Tibial nerve (tissue), 4 donors: Measurements from ENCODE around the gene KCNK2. TPM values are rescaled to one million over a fixed set of nuclear protein-coding genes. Genes with fewer than 3 reads are reported as not detected.

Experiments used
- DNase-seq, 2 donors: peaks; one replicate each; pipeline ENCODE4 v3.0.0-alpha.2; 2019; ENCODE audit warnings: low spot score in 2 of 2
- H3K27ac ChIP-seq, 4 donors: fragments of 200-600 bp; sonication (generic) in 3 of 4; one replicate each; pipeline ENCODE4 v1.5.1; 2017 to 2019; ENCODE audit warnings: mild to moderate bottlenecking in 1 of 4
- H3K27me3 ChIP-seq, 2 donors: fragments of 200-600 bp; sonication (generic) in 1 of 2; one replicate each; pipeline versions ENCODE4 v1.5.1 to v1.6.0; 2017 to 2019
- H3K36me3 ChIP-seq, 3 donors: fragments of 200-600 bp; sonication (generic); one replicate each; pipeline ENCODE4 v1.5.1; 2018 to 2019
- H3K4me1 ChIP-seq, 4 donors: fragments of 200-600 bp; sonication (generic) in 3 of 4; one replicate each; pipeline ENCODE4 v1.5.1; 2017 to 2019
- H3K4me3 ChIP-seq, 4 donors: fragments of 200-600 bp; sonication (generic) in 3 of 4; one replicate each; pipeline ENCODE4 v1.5.1; 2017 to 2019; ENCODE audit warnings: mild to moderate bottlenecking in 1 of 4, moderate library complexity in 1 of 4
- H3K9me3 ChIP-seq, 4 donors: fragments of 200-600 bp; sonication (generic) in 3 of 4; one replicate each; pipeline ENCODE4 v1.5.1; 2017 to 2019
- CTCF ChIP-seq, 5 experiments: fragments of 200-600 bp in 3 of 5; fragments of 450-650 bp in 2 of 5; sonication (generic) in 3 of 5; IDR thresholded peaks; one replicate each; pipeline ENCODE4 v1.5.1; 2016 to 2019; ENCODE audit warnings: antibody characterized with exemption in 5 of 5, mild to moderate bottlenecking in 3 of 5, moderate library complexity in 2 of 5
- EP300 ChIP-seq, 2 donors: sonication (generic); formaldehyde crosslinking; IDR thresholded peaks; one replicate each; pipeline ENCODE4 v1.6.1; 2017; ENCODE audit warnings: antibody characterized with exemption in 2 of 2, mild to moderate bottlenecking in 1 of 2
- POLR2A ChIP-seq, 2 donors: fragments of 450-650 bp; IDR thresholded peaks; one replicate each; pipeline ENCODE4 v1.6.1; 2017; ENCODE audit warnings: antibody characterized with exemption in 2 of 2, mild to moderate bottlenecking in 2 of 2, moderate library complexity in 2 of 2
- whole genome bisulfite sequencing, 2 donors: methylation state at CpG; one replicate each; pipeline ENCODE4 v1.1.5; 2018; 5-methylcytosine and 5-hydroxymethylcytosine counted together
- total RNA-seq, 4 donors: library from RNA; depleted of rRNA; stranded (reverse); fragments of >200 nt; gene quantifications; one replicate each; pipeline ENCODE4 v1.1.0, GENCODE V29; 2016

The KCNK2 gene
- total RNA-seq, 4 donors from 2014 or later, result 9.4 to 13.7 (median 12.2) TPM

- TF ChIP-seq POLR2A (IDR thresholded peaks at IDR 0.05), result no peak
- TF ChIP-seq CTCF (IDR thresholded peaks at IDR 0.05), result no peak
- TF ChIP-seq EP300 (IDR thresholded peaks at IDR 0.05), result no peak
- Histone ChIP-seq H3K4me1 (no peaks in the 10 kb centered on the region), H3K9me3 (no peaks in the 10 kb centered on the region), H3K4me3 (no peak overlapping the region), H3K27ac (no peak overlapping the region), H3K36me3 (no peaks in the 10 kb centered on the region), H3K27me3 (no peaks in the 10 kb centered on the region)
- WGBS, 2 donors, result 77 to 78% methylated on average over 3 of the region's 3 CpGs
- DNase-seq, result no peak
These were observed 38.4 kb upstream of the KCNK2 start for GRCh38 chr1:215044151-215044550.

GRCh38 chr1:215045698-215046308 is 36.7 kb upstream of the KCNK2 start:
- H3K4me1 ChIP-seq, result no peaks in the 10 kb centered on the region
- DNase-seq, result no peak
- no peak overlapping the region for H3K4me3 ChIP-seq
- WGBS, 2 donors, result 50 to 69% methylated on average over 5 of the region's 5 CpGs
- H3K36me3 ChIP-seq, result no peaks in the 10 kb centered on the region
- no peak overlapping the region for H3K27ac ChIP-seq
- no peaks in the 10 kb centered on the region for H3K9me3 ChIP-seq
- TF ChIP-seq EP300 (IDR thresholded peaks at IDR 0.05), result no peak
- TF ChIP-seq CTCF (IDR thresholded peaks at IDR 0.05), result no peak
- TF ChIP-seq POLR2A (IDR thresholded peaks at IDR 0.05), result no peak
- no peaks in the 10 kb centered on the region for H3K27me3 ChIP-seq

GRCh38 chr1:215052256-215053015 is 30.1 kb upstream of the KCNK2 start:
- H3K27ac ChIP-seq, result no peak overlapping the region
- H3K4me1 ChIP-seq, result no peaks in the 10 kb centered on the region
- DNase-seq, result no peak
- TF ChIP-seq CTCF (IDR thresholded peaks at IDR 0.05) (no peak), EP300 (IDR thresholded peaks at IDR 0.05) (no peak), POLR2A (IDR thresholded peaks at IDR 0.05) (no peak)
- H3K36me3 ChIP-seq, result no peaks in the 10 kb centered on the region
- H3K27me3 ChIP-seq, result no peaks in the 10 kb centered on the region
- H3K4me3 ChIP-seq, result no peak overlapping the region
- H3K9me3 ChIP-seq, result no peaks in the 10 kb centered on the region

GRCh38 chr1:215054266-215054665 is 28.3 kb upstream of the KCNK2 start:
- Histone ChIP-seq H3K27me3 (no peaks in the 10 kb centered on the region), H3K4me3 (no peak overlapping the region), H3K9me3 (no peaks in the 10 kb centered on the region), H3K27ac (no peak overlapping the region), H3K36me3 (no peaks in the 10 kb centered on the region), H3K4me1 (no peaks in the 10 kb centered on the region)
- no peak for DNase-seq
- 50 to 51% methylated on average over 6 of the region's 6 CpGs for WGBS, 2 donors
- TF ChIP-seq CTCF (IDR thresholded peaks at IDR 0.05) (no peak), EP300 (IDR thresholded peaks at IDR 0.05) (no peak), POLR2A (IDR thresholded peaks at IDR 0.05) (no peak)

GRCh38 chr1:215055281-215055935 is 27.1 kb upstream of the KCNK2 start:
- H3K4me1 ChIP-seq, result no peaks in the 10 kb centered on the region
- no peak for DNase-seq
- no peak overlapping the region for H3K4me3 ChIP-seq
- H3K27ac ChIP-seq, result no peak overlapping the region
- H3K9me3 ChIP-seq, result no peaks in the 10 kb centered on the region
- no peaks in the 10 kb centered on the region for H3K27me3 ChIP-seq
- 44 to 60% methylated on average over 2 of the region's 2 CpGs for whole genome bisulfite sequencing, 2 donors
- TF ChIP-seq POLR2A (IDR thresholded peaks at IDR 0.05), result no peak
- no peaks in the 10 kb centered on the region for H3K36me3 ChIP-seq
